Measurements from ENCODE around the gene ELL3.
A peak's percentile ranks its signal among the peaks of the same experiment; 100 is the strongest.

Gene ELL3

DNA sequence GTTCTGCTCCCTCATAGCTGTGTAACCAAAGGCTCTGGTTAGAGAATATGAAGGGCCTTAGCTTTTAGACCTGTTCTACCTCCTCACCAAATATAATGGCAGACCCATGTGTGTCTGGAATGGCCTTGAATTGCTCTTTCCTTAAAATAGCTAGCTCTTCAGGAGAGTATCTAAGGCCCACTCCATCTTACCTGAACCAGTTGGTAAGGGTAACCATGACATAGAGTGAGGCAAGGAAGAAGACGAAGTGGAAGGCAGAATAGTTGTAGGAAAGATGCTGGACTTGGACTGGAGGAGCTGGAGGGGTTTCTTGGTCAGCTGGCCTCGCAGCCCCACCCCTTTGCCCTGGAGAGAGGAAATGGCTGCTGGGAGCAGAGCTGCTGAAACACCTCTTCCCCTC, 18.4 kb upstream of the ELL3 start:
- TF ChIP-seq CTCF (IDR thresholded peaks at IDR 0.05; ENCODE audit: extremely low read depth, missing control alignments): no peak
- no peak for DNase-seq (ENCODE audit: low spot score)

GRCh38 chr15:43794269-43795037, 17.7 kb upstream of the ELL3 start:
- TF ChIP-seq CTCF (IDR thresholded peaks at IDR 0.05; ENCODE audit: extremely low read depth, missing control alignments): no peak
- no peak for DNase-seq (ENCODE audit: low spot score)

DNA sequence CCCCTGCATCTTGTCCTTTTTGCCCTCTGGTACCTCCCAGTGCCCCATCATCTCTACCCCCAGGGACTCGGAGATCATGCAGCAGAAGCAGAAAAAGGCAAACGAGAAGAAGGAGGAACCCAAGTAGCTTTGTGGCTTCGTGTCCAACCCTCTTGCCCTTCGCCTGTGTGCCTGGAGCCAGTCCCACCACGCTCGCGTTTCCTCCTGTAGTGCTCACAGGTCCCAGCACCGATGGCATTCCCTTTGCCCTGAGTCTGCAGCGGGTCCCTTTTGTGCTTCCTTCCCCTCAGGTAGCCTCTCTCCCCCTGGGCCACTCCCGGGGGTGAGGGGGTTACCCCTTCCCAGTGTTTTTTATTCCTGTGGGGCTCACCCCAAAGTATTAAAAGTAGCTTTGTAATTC, 16.9 kb upstream of the ELL3 start:
- no peak for TF ChIP-seq CTCF (IDR thresholded peaks at IDR 0.05; ENCODE audit: extremely low read depth, missing control alignments)
- DNase-seq (ENCODE audit: low spot score): no peak

GRCh38 chr15:43792761-43793476, 16.2 kb upstream of the ELL3 start:
- TF ChIP-seq CTCF (IDR thresholded peaks at IDR 0.05; ENCODE audit: extremely low read depth, missing control alignments): no peak
- no peak for DNase-seq (ENCODE audit: low spot score)

DNA sequence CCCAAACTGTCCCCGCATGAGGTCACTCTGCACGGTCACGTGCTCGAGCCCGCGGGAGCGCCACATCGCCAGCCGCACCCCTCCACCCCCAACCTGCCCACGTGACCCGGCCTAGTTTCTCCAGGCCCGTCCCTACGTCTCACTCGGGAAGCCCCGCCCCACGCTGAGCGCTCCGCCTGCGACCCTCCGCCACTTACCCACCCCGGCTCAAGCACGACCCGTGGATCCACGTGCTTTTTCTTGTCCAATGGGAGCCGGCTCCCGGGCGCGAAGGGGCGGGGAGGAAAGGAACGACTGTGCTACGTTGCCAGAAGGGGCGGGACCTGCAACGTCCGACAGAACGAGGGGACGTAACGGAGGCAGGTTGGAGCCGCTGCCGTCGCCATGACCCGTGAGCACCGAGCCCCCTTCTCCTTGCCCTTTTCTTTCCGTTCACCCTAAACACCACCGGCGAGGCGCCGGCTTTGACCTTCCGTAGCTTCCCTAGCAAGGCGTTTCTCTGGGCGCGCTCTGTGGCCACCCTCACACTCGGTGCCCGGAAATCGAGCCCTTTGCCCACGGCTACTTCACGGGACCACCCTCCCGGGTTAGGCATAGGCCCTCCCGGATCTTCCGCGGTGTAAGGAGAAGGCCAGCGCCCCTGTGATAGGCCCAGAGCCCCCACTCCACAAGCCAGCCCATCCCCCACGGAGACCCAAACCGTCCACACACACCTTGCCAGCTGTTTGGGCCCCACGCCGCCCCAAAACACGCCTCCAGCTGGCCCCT, 15.4 kb upstream of the ELL3 start, which contains the start of gene SERF2:
TSS of gene SERF2 (plus strand) at position 328 of the 768 bp plus-strand sequence. CDS start at position 385, 57 bp downstream.
- DNase-seq (ENCODE audit: low spot score): peak; percentile 94

DNA sequence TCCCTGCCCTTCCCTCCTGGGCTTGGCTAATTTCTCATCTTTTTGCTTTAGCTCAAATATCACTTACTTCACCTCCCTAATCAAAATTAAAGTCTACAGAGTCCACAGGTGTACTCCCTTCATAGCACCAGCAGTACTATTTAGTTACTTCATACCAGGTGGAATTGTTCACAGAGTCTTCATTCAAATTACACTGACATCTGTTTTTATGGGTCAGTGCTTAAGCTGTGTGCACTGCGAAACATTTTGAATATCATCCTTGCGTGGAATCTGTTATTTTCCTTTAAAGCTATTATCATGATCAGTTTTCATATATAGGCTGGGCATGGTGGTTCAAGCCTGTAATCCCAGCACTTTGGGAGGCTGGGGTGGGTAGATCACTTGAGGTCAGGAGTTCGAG, 12.6 kb upstream of the ELL3 start:
- TF ChIP-seq CTCF (IDR thresholded peaks at IDR 0.05; ENCODE audit: extremely low read depth, missing control alignments): no peak

More for the DNA sequence above, 15.4 kb upstream of the ELL3 start, which contains the start of gene SERF2:
- TF ChIP-seq CTCF (IDR thresholded peaks at IDR 0.05; ENCODE audit: extremely low read depth, missing control alignments): no peak

More for the DNA sequence above, 12.6 kb upstream of the ELL3 start:
- no peak for DNase-seq (ENCODE audit: low spot score)
